Keratinocyte (primary cell): ENCODE results near the gene MYORG. TPM values are rescaled to one million over a fixed set of nuclear protein-coding genes. Genes with fewer than 3 reads are reported as not detected.
"Not testable (repeated sequence)": the region's sequence is repeated elsewhere in the genome, so short reads cannot be mapped to it uniquely, and the experiment has no call there.

Experiments used
- DNase-seq: peaks from one replicate; pipeline ENCODE4 v3.0.0-alpha.2; 2011; ENCODE audit warnings: low read depth, missing footprints, low spot score
- FAIRE-seq: peaks from 2 replicates; lab custom pipeline; 2011; peaks lifted over from hg19 to GRCh38; lab: Jason Lieb, UNC
- H2AFZ ChIP-seq: 2 replicates; pipeline ENCODE4 v1.6.0; 2012; ENCODE audit warnings: low read length, control low read depth, inconsistent platforms; ENCODE audit not compliant: control insufficient read depth
- H3K27ac ChIP-seq: 2 replicates; pipeline ENCODE4 v1.5.1; 2011; ENCODE audit warnings: low read length; ENCODE audit not compliant: control insufficient read depth, insufficient read depth
- H3K27me3 ChIP-seq: 3 replicates; pipeline ENCODE4 v1.6.0; 2011; ENCODE audit warnings: low read length; ENCODE audit not compliant: control insufficient read depth, insufficient read depth; ENCODE audit errors: extremely low read depth
- H3K36me3 ChIP-seq, 2 experiments: 2 replicates in 1 of 2; 3 replicates in 1 of 2; pipeline ENCODE4 v1.5.1; 2011; ENCODE audit warnings: low read length in 2 of 2, mild to moderate bottlenecking in 1 of 2; ENCODE audit not compliant: control insufficient read depth in 2 of 2, insufficient read depth in 2 of 2; ENCODE audit errors: extremely low read depth in 1 of 2
- H3K4me1 ChIP-seq: 3 replicates; pipeline ENCODE4 v1.5.1; 2011; ENCODE audit warnings: low read length; ENCODE audit not compliant: control insufficient read depth, insufficient read depth; ENCODE audit errors: extremely low read depth
- H3K4me2 ChIP-seq: 3 replicates; pipeline ENCODE4 v1.6.0; 2011; ENCODE audit warnings: low read depth, low read length; ENCODE audit not compliant: control insufficient read depth, insufficient read depth; ENCODE audit errors: extremely low read depth
- H3K4me3 ChIP-seq, 3 experiments: fragments of 200-600 bp in 1 of 3; sonication (generic) in 1 of 3; 2 replicates in 2 of 3; 3 replicates in 1 of 3; pipeline ENCODE4 v1.5.1; 2011 to 2016; ENCODE audit warnings: low read length in 3 of 3, mild to moderate bottlenecking in 3 of 3, control low read depth in 2 of 3, inconsistent platforms in 1 of 3, low read depth in 1 of 3, mixed read lengths in 1 of 3, mixed run types in 1 of 3, moderate library complexity in 1 of 3; ENCODE audit not compliant: control insufficient read depth in 2 of 3, insufficient read depth in 2 of 3; ENCODE audit errors: extremely low read depth in 1 of 3
- H3K79me2 ChIP-seq: 2 replicates; pipeline ENCODE4 v1.6.0; 2012; ENCODE audit warnings: low read length; ENCODE audit not compliant: control insufficient read depth, insufficient read depth
- H3K9ac ChIP-seq: 3 replicates; pipeline ENCODE4 v1.6.0; 2011; ENCODE audit warnings: low read length; ENCODE audit not compliant: control insufficient read depth, insufficient read depth; ENCODE audit errors: extremely low read depth
- H3K9me1 ChIP-seq: 3 replicates; pipeline ENCODE4 v1.6.0; 2011; ENCODE audit warnings: low read length; ENCODE audit not compliant: control insufficient read depth, insufficient read depth; ENCODE audit errors: extremely low read depth
- H3K9me3 ChIP-seq: 2 replicates; pipeline ENCODE4 v1.5.1; 2012; ENCODE audit warnings: low read depth, low read length; ENCODE audit not compliant: control insufficient read depth
- H4K20me1 ChIP-seq: 3 replicates; pipeline ENCODE4 v1.6.0; 2011; ENCODE audit warnings: low read length; ENCODE audit not compliant: control insufficient read depth, insufficient read depth; ENCODE audit errors: extremely low read depth
- EZH2 ChIP-seq: IDR thresholded peaks from one replicate; pipeline ENCODE4 v1.6.1; 2012; ENCODE audit warnings: inconsistent platforms, mild to moderate bottlenecking, low read length, moderate library complexity
- dilution Hi-C: fragments of 300-500 bp; cut with MboI; formaldehyde crosslinking; loops from one replicate; pipeline ENCODE4 v1.7.0; 2020; ENCODE audit warnings: low sequenced_read_pairs; ENCODE audit not compliant: extremely low pct_ligation_motif_present
- polyA plus RNA-seq, 5 experiments: library from polyadenylated mRNA; depleted of rRNA in 3 of 5; stranded (reverse) in 3 of 5; stranded (forward) in 1 of 5; unstranded in 1 of 5; fragments of >200 nt; gene quantifications; 1 replicate in 1 of 5; 2 replicates in 3 of 5; 3 replicates in 1 of 5; pipeline versions ENCODE4 v1.2.1 to v1.2.3, GENCODE V29; 2011 to 2012; ENCODE audit warnings: missing spikeins in 2 of 5, low read depth in 1 of 5, low replicate concordance in 1 of 5
- TF ChIP-seq, protein P1 (sequence below), 3 experiments: IDR thresholded peaks in 1 of 3; conservative IDR thresholded peaks in 1 of 3; optimal IDR thresholded peaks in 1 of 3; 2 replicates in 2 of 3; 3 replicates in 1 of 3; pipeline versions ENCODE3 to v1.5.1; 2011; ENCODE audit warnings: low read length in 3 of 3, mild to moderate bottlenecking in 3 of 3, moderate library complexity in 2 of 3, control low read depth in 1 of 3, inconsistent platforms in 1 of 3; ENCODE audit not compliant: insufficient read depth in 2 of 3; ENCODE audit errors: extremely low read depth in 1 of 3

The MYORG gene
- polyA plus RNA-seq, 1 donor (not counting 4 experiments of a cell fraction or from before 2014, with no cell fraction given): 3.1 TPM

DNA sequence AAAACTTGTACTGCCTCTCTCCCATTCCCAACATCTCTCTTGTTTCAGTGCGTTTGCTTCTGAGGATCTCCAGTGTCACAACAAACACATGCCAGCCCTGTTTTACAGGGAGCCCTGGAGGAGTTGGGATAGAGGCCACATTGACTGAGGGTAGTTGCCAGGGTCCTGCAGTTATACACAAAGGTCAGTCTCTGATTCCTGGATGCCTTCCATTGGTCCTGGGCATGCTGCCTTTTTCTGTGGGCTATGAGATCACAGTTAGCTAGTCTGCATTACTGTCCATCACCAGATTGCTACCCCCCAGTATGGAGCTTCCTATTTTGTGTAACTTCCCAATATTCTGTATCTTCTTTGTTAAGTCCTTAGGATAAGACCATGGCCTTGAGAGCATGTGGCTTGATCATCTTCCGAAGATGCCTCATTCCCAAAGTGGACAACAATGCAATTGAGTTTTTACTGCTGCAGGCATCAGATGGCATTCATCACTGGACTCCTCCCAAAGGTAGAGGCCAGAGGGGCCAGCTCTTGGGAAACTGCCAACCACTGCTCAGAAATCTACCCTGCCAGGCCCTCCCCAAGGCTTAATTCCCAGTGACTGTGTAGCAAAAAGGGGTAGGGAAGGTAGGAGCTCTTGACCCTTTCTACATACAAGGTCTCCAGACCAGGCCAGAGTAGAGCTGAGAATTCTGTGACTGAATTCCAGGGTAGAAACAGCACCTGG is 37.9 kb downstream of the MYORG start:
- Histone ChIP-seq H3K9me1 (no peaks in the 10 kb centered on the region), H4K20me1 (no peaks in the 10 kb centered on the region), H2AFZ (no peak overlapping the region), H3K4me3 (no peak overlapping the region), H3K4me1 (no peaks in the 10 kb centered on the region), H3K9ac (no peak overlapping the region), H3K27ac (no peak overlapping the region), H3K36me3 (peaks cover 21 to 24% of the 10 kb centered on the region in 2 experiments), H3K9me3 (no peaks in the 10 kb centered on the region), H3K79me2 (peaks cover 10% of the 10 kb centered on the region), H3K4me2 (no peak overlapping the region), H3K27me3 (no peaks in the 10 kb centered on the region)
- no peak for DNase-seq
- FAIRE-seq: no peak
- dilution Hi-C loops: no loop called here
- TF ChIP-seq, protein P1, sequence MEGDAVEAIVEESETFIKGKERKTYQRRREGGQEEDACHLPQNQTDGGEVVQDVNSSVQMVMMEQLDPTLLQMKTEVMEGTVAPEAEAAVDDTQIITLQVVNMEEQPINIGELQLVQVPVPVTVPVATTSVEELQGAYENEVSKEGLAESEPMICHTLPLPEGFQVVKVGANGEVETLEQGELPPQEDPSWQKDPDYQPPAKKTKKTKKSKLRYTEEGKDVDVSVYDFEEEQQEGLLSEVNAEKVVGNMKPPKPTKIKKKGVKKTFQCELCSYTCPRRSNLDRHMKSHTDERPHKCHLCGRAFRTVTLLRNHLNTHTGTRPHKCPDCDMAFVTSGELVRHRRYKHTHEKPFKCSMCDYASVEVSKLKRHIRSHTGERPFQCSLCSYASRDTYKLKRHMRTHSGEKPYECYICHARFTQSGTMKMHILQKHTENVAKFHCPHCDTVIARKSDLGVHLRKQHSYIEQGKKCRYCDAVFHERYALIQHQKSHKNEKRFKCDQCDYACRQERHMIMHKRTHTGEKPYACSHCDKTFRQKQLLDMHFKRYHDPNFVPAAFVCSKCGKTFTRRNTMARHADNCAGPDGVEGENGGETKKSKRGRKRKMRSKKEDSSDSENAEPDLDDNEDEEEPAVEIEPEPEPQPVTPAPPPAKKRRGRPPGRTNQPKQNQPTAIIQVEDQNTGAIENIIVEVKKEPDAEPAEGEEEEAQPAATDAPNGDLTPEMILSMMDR (optimal IDR thresholded peaks at IDR 0.05 in 1 of 3, IDR thresholded peaks at IDR 0.05 in 1 of 3, conservative IDR thresholded peaks at IDR 0.05 in 1 of 3; ENCODE audit: extremely low read depth in 1 of 3, insufficient read depth in 2 of 3, low read length in 3 of 3): no peak
- TF ChIP-seq EZH2: no peak

DNA sequence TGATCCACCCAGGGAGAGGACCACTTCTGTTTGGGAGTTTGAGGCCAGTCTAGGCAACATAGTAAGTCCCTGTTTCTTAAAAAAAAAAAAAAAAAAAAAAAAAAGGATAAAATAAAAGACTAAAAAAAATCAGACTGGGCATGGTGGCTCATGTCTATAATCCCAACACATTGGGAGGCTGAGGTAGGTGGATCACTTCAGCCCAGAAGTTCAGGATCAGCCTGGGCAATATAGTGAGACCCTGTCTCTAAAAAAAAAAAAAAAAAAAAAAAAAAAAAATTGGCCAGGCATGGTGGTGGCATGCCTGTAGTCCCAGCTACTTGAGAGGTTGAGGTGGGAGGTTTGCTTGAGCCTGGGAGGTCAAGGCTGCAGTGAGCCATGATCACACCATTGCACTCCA is 38.6 kb downstream of the MYORG start:
- H3K9ac ChIP-seq, DNase-seq, H3K4me2 ChIP-seq, H3K4me1 ChIP-seq, dilution Hi-C loops, FAIRE-seq, H3K9me3 ChIP-seq, H3K4me3 ChIP-seq, H3K9me1 ChIP-seq, H3K27me3 ChIP-seq, H3K27ac ChIP-seq, H4K20me1 ChIP-seq, H2AFZ ChIP-seq: not testable (repeated sequence)
- peaks cover 11% of the 10 kb centered on the region for H3K79me2 ChIP-seq
- peaks cover 15 to 22% of the 10 kb centered on the region in 2 experiments for H3K36me3 ChIP-seq

DNA sequence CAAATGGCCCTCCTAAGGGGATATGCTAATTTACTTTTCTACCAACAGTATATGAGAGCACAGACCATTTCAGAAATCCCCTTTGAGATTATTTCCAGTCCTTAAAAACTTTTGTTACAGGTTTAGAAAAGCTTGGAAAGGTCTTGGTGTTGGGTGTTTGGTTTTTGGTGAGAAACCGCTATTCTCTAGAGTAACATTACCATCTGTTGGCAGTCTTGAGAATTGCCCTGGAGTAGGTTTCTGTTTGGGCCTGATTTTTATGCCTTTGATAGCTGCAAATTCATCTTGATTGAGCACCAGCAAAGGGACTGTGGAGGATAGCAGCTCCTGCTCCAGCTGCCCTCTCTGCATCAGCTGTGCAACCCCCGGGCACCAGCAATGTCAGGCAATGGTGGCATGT is 39.3 kb downstream of the MYORG start:
- peaks cover 15 to 20% of the 10 kb centered on the region in 2 experiments for H3K36me3 ChIP-seq
- no peak overlapping the region for H3K9ac ChIP-seq
- H3K9me3 ChIP-seq: no peaks in the 10 kb centered on the region
- DNase-seq: no peak
- no peak for FAIRE-seq
- no peak overlapping the region for H3K4me3 ChIP-seq
- no peak overlapping the region for H2AFZ ChIP-seq
- H3K27me3 ChIP-seq: no peaks in the 10 kb centered on the region
- H3K4me2 ChIP-seq: no peak overlapping the region
- no peaks in the 10 kb centered on the region for H3K9me1 ChIP-seq
- TF ChIP-seq, protein P1 (optimal IDR thresholded peaks at IDR 0.05 in 1 of 3, IDR thresholded peaks at IDR 0.05 in 1 of 3, conservative IDR thresholded peaks at IDR 0.05 in 1 of 3; ENCODE audit: extremely low read depth in 1 of 3, insufficient read depth in 2 of 3, low read length in 3 of 3): no peak
- TF ChIP-seq EZH2: no peak
- no peaks in the 10 kb centered on the region for H4K20me1 ChIP-seq
- H3K4me1 ChIP-seq: peaks cover 6% of the 10 kb centered on the region
- dilution Hi-C loops: no loop called here
- no peak overlapping the region for H3K27ac ChIP-seq
- H3K79me2 ChIP-seq: peaks cover 14% of the 10 kb centered on the region
